Panc1 (cell line): ENCODE data around the gene KRTAP10-2. TPM values are rescaled to one million over a fixed set of nuclear protein-coding genes. Genes with fewer than 3 reads are reported as not detected.

Source experiments
- ATAC-seq: fragments of 200-7000 bp; cut with Tn5 transposase; 2 replicates; pipeline ENCODE4 v1.9.1; 2020; ENCODE audit warnings: mild to moderate bottlenecking, moderate library complexity
- BruUV-seq: library from RNA; stranded (reverse); fragments of 400-500 nt; replicated peaks from 2 replicates; lab custom pipeline; 2021; lab: Mats Ljungman, UMichigan
- CTCF ChIA-PET: fragments of 300-600 bp; sonication (Branson Sonifier 250); formaldehyde crosslinking; loops from one replicate; lab custom pipeline; 2022; ENCODE audit warnings: antibody characterized with exemption; lab: Charles Lee
- POLR2A ChIA-PET: fragments of 300-600 bp; sonication (Branson Sonifier 250); formaldehyde crosslinking; loops from one replicate; lab custom pipeline; 2022; ENCODE audit warnings: antibody characterized with exemption; lab: Charles Lee
- DNase-seq: peaks from one replicate; pipeline ENCODE4 v3.0.0-alpha.2; 2010; ENCODE audit warnings: low read depth, low spot score
- H3K27ac ChIP-seq: 2 replicates; pipeline ENCODE4 v1.5.1; 2011; ENCODE audit warnings: mild to moderate bottlenecking, low read length, inconsistent platforms
- H3K27me3 ChIP-seq: fragments of 200-500 bp; sonication (Bioruptor generic); 2 replicates; pipeline ENCODE4 v1.6.0; 2014; ENCODE audit warnings: low read length, inconsistent platforms; ENCODE audit not compliant: control insufficient read depth, insufficient read depth
- H3K36me3 ChIP-seq: fragments of 200-500 bp; sonication (Bioruptor generic); 2 replicates; pipeline ENCODE4 v1.5.1; 2014; ENCODE audit warnings: inconsistent platforms, mild to moderate bottlenecking, low read length, moderate library complexity; ENCODE audit not compliant: control insufficient read depth, insufficient read depth
- H3K4me1 ChIP-seq: 2 replicates; pipeline ENCODE4 v1.5.1; 2011; ENCODE audit warnings: inconsistent platforms, mild to moderate bottlenecking, low read length, moderate library complexity; ENCODE audit not compliant: control insufficient read depth, insufficient read depth
- H3K4me3 ChIP-seq, 2 experiments: 2 replicates each; pipeline ENCODE4 v1.5.1; 2011 to 2012; ENCODE audit warnings: low read depth in 2 of 2, low read length in 2 of 2, mild to moderate bottlenecking in 2 of 2, inconsistent platforms in 1 of 2, moderate library complexity in 1 of 2
- H3K9me3 ChIP-seq: fragments of 200-500 bp; sonication (Bioruptor generic); 2 replicates; pipeline ENCODE4 v1.5.1; 2014; ENCODE audit warnings: low read depth, mild to moderate bottlenecking, inconsistent platforms, low read length, moderate library complexity; ENCODE audit not compliant: control insufficient read depth, insufficient read depth
- POLR2AphosphoS5 ChIP-seq: IDR thresholded peaks from 2 replicates; pipeline ENCODE4 v1.6.1; 2012; ENCODE audit warnings: mild to moderate bottlenecking, low read depth, low read length, moderate library complexity
- SIN3A ChIP-seq: IDR thresholded peaks from 2 replicates; pipeline ENCODE4 v1.6.1; 2012; ENCODE audit warnings: low read depth, mild to moderate bottlenecking, low read length, moderate library complexity, borderline replicate concordance; ENCODE audit not compliant: insufficient read depth
- TCF7L2 ChIP-seq: IDR thresholded peaks from 2 replicates; pipeline ENCODE4 v1.6.1; 2011; ENCODE audit warnings: mild to moderate bottlenecking, low read depth, low read length, inconsistent platforms
- in situ Hi-C: cut with HindIII; loops from 2 replicates; pipeline ENCODE4 v1.10.0; 2016; ENCODE audit warnings: low sequenced_read_pairs, low pct_unique_long_range_greater_than_20kb
- intact Hi-C: fragments of 100-400 bp; cut with micrococcal nuclease; formaldehyde crosslinking; loops from one replicate; pipeline ENCODE4 v1.10.0; 2022; ENCODE audit not compliant: unreplicated experiment
- total RNA-seq: library from RNA; stranded (reverse); gene quantifications from one replicate; pipeline ENCODE4 v1.2.1, GENCODE V29; 2021; ENCODE audit not compliant: unreplicated experiment
- TF ChIP-seq, protein P1 (sequence below), 2 experiments: IDR thresholded peaks; 2 replicates each; pipeline ENCODE4 v1.6.1; 2011 to 2012; ENCODE audit warnings: low read depth in 2 of 2, control low read depth in 1 of 2, low read length in 1 of 2, mild to moderate bottlenecking in 1 of 2, moderate library complexity in 1 of 2; ENCODE audit not compliant: insufficient read depth in 1 of 2
- TF ChIP-seq, protein P2 (sequence below): fragments of 450-650 bp; IDR thresholded peaks from 2 replicates; pipeline ENCODE4 v1.5.1; 2017; ENCODE audit warnings: mild to moderate bottlenecking

The KRTAP10-2 gene
- total RNA-seq, 1 experiment from 2014 or later: not detected

DNA sequence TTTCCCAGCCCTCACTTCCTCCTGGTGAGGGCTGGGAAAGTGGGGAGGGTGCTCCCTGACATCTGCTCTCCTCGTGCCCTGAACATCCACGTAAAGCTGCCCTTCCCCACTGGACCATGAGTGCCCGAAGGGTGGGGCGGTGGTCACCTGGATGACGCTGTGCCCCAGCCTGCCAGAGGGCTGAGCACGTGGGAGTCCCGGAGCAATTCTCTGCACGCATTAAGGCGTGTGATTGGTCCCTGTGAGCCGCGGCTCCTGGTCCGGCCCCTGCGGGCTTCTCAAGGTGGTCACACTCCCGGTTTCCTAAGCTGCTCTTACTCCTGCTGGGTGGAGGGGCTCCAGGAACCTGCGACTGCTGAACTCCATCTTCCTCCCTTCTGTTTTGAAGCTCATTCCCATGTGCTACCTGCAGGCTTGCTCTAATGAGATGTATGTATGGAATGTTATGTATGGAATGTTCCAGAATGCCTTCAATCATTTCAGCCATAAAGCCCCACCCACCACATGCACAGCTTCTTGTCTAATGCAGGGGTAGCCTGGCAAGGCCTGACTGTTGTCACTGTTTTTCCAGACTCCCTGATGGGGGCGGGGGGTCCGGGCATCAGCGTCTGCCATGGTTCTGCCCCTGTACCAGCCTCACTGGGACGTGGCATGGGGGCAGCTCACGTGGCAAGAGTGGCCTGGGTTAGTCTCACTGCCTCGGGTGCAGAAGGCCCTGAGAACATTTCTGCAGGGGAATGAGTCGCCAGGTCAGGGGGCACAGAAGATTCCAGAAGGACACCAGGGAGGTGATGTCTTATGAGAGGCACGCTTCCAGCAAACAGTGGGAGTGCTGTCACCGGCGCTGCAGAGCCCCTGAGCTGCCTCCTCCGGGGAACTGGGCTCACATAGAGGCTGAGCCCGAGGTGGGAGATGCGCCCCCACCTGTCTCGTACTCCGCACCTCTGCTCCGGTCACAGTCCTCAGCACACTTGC, 30.7 kb downstream of the KRTAP10-2 start:
- Histone ChIP-seq H3K4me3 (no peak overlapping the region), H3K4me1 (no peaks in the 10 kb centered on the region), H3K27ac (no peak overlapping the region), H3K27me3 (no peaks in the 10 kb centered on the region), H3K36me3 (peaks cover 2% of the 10 kb centered on the region; the same call in 1 of the 2 replicates), H3K9me3 (no peaks in the 10 kb centered on the region)
- no peak for ATAC-seq
- ChIA-PET POLR2A (no interaction called here), CTCF (no interaction called here)
- no peak for DNase-seq
- intact Hi-C loops (no loop called here), in situ Hi-C loops (no loop called here)
- TF ChIP-seq, protein P1, sequence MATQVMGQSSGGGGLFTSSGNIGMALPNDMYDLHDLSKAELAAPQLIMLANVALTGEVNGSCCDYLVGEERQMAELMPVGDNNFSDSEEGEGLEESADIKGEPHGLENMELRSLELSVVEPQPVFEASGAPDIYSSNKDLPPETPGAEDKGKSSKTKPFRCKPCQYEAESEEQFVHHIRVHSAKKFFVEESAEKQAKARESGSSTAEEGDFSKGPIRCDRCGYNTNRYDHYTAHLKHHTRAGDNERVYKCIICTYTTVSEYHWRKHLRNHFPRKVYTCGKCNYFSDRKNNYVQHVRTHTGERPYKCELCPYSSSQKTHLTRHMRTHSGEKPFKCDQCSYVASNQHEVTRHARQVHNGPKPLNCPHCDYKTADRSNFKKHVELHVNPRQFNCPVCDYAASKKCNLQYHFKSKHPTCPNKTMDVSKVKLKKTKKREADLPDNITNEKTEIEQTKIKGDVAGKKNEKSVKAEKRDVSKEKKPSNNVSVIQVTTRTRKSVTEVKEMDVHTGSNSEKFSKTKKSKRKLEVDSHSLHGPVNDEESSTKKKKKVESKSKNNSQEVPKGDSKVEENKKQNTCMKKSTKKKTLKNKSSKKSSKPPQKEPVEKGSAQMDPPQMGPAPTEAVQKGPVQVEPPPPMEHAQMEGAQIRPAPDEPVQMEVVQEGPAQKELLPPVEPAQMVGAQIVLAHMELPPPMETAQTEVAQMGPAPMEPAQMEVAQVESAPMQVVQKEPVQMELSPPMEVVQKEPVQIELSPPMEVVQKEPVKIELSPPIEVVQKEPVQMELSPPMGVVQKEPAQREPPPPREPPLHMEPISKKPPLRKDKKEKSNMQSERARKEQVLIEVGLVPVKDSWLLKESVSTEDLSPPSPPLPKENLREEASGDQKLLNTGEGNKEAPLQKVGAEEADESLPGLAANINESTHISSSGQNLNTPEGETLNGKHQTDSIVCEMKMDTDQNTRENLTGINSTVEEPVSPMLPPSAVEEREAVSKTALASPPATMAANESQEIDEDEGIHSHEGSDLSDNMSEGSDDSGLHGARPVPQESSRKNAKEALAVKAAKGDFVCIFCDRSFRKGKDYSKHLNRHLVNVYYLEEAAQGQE (IDR thresholded peaks at IDR 0.05; ENCODE audit: insufficient read depth in 1 of 2, low read depth in 2 of 2, low read length in 1 of 2): no peak
- TF ChIP-seq TCF7L2 (no peak), SIN3A (no peak), POLR2AphosphoS5 (no peak)
- TF ChIP-seq, protein P2, sequence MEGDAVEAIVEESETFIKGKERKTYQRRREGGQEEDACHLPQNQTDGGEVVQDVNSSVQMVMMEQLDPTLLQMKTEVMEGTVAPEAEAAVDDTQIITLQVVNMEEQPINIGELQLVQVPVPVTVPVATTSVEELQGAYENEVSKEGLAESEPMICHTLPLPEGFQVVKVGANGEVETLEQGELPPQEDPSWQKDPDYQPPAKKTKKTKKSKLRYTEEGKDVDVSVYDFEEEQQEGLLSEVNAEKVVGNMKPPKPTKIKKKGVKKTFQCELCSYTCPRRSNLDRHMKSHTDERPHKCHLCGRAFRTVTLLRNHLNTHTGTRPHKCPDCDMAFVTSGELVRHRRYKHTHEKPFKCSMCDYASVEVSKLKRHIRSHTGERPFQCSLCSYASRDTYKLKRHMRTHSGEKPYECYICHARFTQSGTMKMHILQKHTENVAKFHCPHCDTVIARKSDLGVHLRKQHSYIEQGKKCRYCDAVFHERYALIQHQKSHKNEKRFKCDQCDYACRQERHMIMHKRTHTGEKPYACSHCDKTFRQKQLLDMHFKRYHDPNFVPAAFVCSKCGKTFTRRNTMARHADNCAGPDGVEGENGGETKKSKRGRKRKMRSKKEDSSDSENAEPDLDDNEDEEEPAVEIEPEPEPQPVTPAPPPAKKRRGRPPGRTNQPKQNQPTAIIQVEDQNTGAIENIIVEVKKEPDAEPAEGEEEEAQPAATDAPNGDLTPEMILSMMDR: no peak
- BruUV-seq: no TSS peak

DNA sequence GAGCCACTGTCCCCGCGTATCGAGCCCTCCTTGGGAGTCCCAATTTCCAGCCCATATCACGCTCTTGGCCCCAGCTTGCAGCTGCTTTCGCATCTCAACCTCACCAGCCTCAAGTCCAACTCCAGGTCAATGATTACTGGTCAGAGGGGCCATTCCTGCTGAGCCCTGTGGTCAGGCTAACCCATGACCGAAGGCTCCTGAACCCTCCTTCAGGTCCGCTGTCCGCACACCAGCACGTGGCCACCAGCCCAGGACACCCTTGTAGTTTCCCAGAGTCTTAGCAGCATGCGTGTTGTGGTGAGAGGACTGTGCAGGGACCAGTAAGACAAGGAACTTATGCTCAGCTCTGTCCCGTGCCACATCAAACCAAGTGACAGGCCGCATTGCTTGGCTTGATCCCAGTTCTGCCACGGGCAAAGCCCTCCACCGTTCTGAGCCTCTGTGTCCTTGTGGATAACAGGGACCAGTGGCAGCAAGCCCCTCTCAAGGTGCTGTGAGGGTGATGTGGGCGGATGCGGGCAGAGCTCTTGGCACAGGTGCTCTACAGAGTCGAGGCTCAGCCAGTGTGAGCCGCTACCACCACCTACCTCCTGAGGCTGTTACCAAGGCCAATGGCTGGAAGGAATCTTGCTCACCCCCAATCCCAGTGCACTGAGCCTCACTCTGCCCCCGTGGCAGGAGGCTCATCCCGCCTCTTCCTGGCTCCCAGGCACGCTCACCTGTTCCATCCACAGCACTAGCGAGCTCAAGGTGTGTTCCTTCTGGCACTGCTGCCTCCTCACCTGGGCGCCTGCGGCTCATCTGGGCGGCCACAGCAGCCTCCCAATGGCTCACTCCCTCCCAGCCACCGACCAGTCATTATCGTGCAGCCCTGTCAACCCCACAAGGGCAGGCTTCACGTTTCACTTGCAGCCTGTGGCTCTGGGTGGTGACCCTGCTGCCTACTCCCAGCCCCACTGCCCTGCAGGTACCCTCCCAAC, 31.7 kb downstream of the KRTAP10-2 start:
- TF ChIP-seq, protein P2: no peak
- no peak for TF ChIP-seq POLR2AphosphoS5
- TF ChIP-seq SIN3A: no peak
- TF ChIP-seq, protein P1 (IDR thresholded peaks at IDR 0.05; ENCODE audit: insufficient read depth in 1 of 2, low read depth in 2 of 2, low read length in 1 of 2): no peak
- no peak for TF ChIP-seq TCF7L2
- Histone ChIP-seq H3K9me3 (no peaks in the 10 kb centered on the region), H3K4me1 (no peaks in the 10 kb centered on the region), H3K36me3 (peaks cover 2% of the 10 kb centered on the region; the same call in 1 of the 2 replicates), H3K27ac (no peak overlapping the region), H3K4me3 (no peak overlapping the region), H3K27me3 (no peaks in the 10 kb centered on the region)
- POLR2A ChIA-PET: no interaction called here
- in situ Hi-C loops: no loop called here
- intact Hi-C loops: loop anchor here (10.0 kb wide), 1 partner anchor 265 kb away; no protein-coding TSS in a partner anchor
- CTCF ChIA-PET: no interaction called here
- BruUV-seq: no TSS peak
- no peak for ATAC-seq
- no peak for DNase-seq
